ENCODE measurements around the gene TWF2. TPM values are rescaled to one million over a fixed set of nuclear protein-coding genes. Genes with fewer than 3 reads are reported as not detected.

The TWF2 gene
- total and polyA plus RNA-seq, 2 of the 4 experiments (the other 2 are of a cell fraction): 111 to 145 TPM

GRCh38 chr3:52228751-52229291, 10.1 kb downstream of the TWF2 start:
- no peak overlapping the region for H2AFZ ChIP-seq (replicated peaks; ENCODE audit: low read length, poor library complexity)
- TF ChIP-seq MXI1 (IDR thresholded peaks at IDR 0.05; ENCODE audit: borderline replicate concordance, low read depth, low read length) (no peak), CTCF (conservative IDR thresholded peaks at IDR 0.05; ENCODE audit: low read depth, low read length) (no peak), ELK1 (IDR thresholded peaks at IDR 0.05; ENCODE audit: borderline replicate concordance, low read depth, low read length) (no peak), MAFK (IDR thresholded peaks at IDR 0.05; ENCODE audit: low read depth, low read length) (no peak), RCOR1 (IDR thresholded peaks at IDR 0.05; ENCODE audit: insufficient replicate concordance, low read length) (no peak), RAD21 (IDR thresholded peaks at IDR 0.05; ENCODE audit: low read length) (no peak), SMC3 (IDR thresholded peaks at IDR 0.05; ENCODE audit: low read depth, low read length) (no peak)
- no peak overlapping the region for H2BK120ac ChIP-seq (ENCODE audit: low read depth, low read length)
- peaks cover 47% of the 10 kb centered on the region for H3K36me3 ChIP-seq (ENCODE audit: control insufficient read depth, insufficient read depth, low read length)
- no peak overlapping the region for H3K56ac ChIP-seq (ENCODE audit: extremely low read depth, insufficient read depth, low read length)
- no peak overlapping the region for H2AK9ac ChIP-seq (replicated peaks; ENCODE audit: low read depth, low read length, poor library complexity)
- ATAC-seq (ENCODE audit: low read depth): no peak
- no peak overlapping the region for H3K4me3 ChIP-seq (ENCODE audit: insufficient read depth, low read depth, low read length)
- no peak overlapping the region for H2BK5ac ChIP-seq (ENCODE audit: low read depth, low read length, poor library complexity, severe bottlenecking)
- H3K9ac ChIP-seq (ENCODE audit: low read depth, low read length): no peak overlapping the region
- 93% methylated on average over 11 of the region's 21 CpGs; no CpG with 5 or more reads in 1 of the 2 experiments for WGBS, 2 experiments (ENCODE audit: extremely low coverage in 2 of 2, insufficient read length in 1 of 2)
- intact Hi-C loops (cut with micrococcal nuclease) (no loop called here), dilution Hi-C loops (cut with HindIII; ENCODE audit: low sequenced_read_pairs, unreplicated experiment) (no loop called here), in situ Hi-C loops (cut with MboI; ENCODE audit: low sequenced_read_pairs) (no loop called here)
- no peak overlapping the region for H2BK15ac ChIP-seq (ENCODE audit: low read depth, low read length)
- H2AK5ac ChIP-seq (ENCODE audit: low read depth, low read length): no peak overlapping the region
- CTCF ChIA-PET: no interaction called here
- no peaks in the 10 kb centered on the region for H3K4me1 ChIP-seq (ENCODE audit: control insufficient read depth, insufficient read depth, low read length)
- no peak overlapping the region for H4K8ac ChIP-seq (ENCODE audit: low read depth in 2 of 2, low read length in 2 of 2)
- peaks cover 26% of the 10 kb centered on the region for H4K20me1 ChIP-seq (ENCODE audit: insufficient read depth, low read length)
- no peak overlapping the region for H3K4ac ChIP-seq (ENCODE audit: low read depth, low read length)
- no peak overlapping the region for H2BK20ac ChIP-seq (ENCODE audit: low read depth, low read length)
- no peaks in the 10 kb centered on the region for H3K9me1 ChIP-seq (ENCODE audit: insufficient read depth, low read length)
- DNase-seq: no peak
- no TSS peak for BruUV-seq (replicated peaks)
- no peak overlapping the region for H4K5ac ChIP-seq (ENCODE audit: low read depth, low read length)
- no peak overlapping the region for H3K14ac ChIP-seq (replicated peaks; ENCODE audit: low read depth, low read length)
- POLR2A ChIA-PET (ENCODE audit: unreplicated experiment): no interaction called here
- H3K4me2 ChIP-seq (ENCODE audit: low read depth, low read length): no peak overlapping the region
- no peak overlapping the region for H4K91ac ChIP-seq (ENCODE audit: insufficient read depth, low read depth, low read length)
- H3K9me3 ChIP-seq (ENCODE audit: control insufficient read depth, insufficient read depth, low read length): no peaks in the 10 kb centered on the region
- no peak overlapping the region for H3K27ac ChIP-seq (ENCODE audit: insufficient read depth, low read length)
- peaks cover 5 to 22% of the 10 kb centered on the region in 2 experiments; a peak in 3 of 4 replicates for H3K79me1 ChIP-seq (ENCODE audit: low read depth in 1 of 2, low read length in 2 of 2)
- no peak overlapping the region for H3K23ac ChIP-seq (ENCODE audit: low read depth, low read length)
- H3K27me3 ChIP-seq (ENCODE audit: control insufficient read depth, insufficient read depth, low read length): no peaks in the 10 kb centered on the region
- no peak overlapping the region for H3K18ac ChIP-seq (ENCODE audit: low read depth, low read length)
